GM19239 (cell line): ENCODE data around the gene IGF2.

ENCODE experiments used
- DNase-seq: peaks from one replicate; pipeline ENCODE4 v3.0.0; 2011; ENCODE audit warnings: low spot score; ENCODE audit not compliant: insufficient read length
- FAIRE-seq: peaks from 2 replicates; lab custom pipeline; 2011; peaks lifted over from hg19 to GRCh38; lab: Jason Lieb, UNC

The IGF2 gene

DNA sequence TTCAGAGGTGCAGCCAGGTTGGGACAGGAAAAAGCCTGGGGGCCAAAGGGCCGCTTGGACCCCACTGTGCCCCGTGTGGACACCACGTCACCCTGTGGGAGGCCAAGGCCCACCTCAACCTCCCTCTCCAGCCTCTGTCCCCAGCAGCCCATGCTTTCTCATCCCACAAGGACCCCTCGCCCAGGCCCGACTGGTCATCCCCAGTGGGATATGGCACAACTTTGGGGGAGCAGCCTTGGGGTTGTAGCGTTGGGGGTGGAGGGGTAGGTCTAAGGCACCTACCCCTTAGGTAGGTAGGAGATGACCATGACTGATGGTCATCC is 44.0 kb downstream of the IGF2 start:
- no peak for FAIRE-seq
- no peak for DNase-seq

GRCh38 chr11:2094354-2095197 is 44.6 kb downstream of the IGF2 start:
- DNase-seq (no peak), FAIRE-seq (no peak)

- DNase-seq (no peak), FAIRE-seq (no peak)
Observed at GRCh38 chr11:2093575-2094353, 45.4 kb downstream of the IGF2 start.

GRCh38 chr11:2092956-2093412 is 46.2 kb downstream of the IGF2 start:
- DNase-seq = no peak
- no peak for FAIRE-seq

DNA sequence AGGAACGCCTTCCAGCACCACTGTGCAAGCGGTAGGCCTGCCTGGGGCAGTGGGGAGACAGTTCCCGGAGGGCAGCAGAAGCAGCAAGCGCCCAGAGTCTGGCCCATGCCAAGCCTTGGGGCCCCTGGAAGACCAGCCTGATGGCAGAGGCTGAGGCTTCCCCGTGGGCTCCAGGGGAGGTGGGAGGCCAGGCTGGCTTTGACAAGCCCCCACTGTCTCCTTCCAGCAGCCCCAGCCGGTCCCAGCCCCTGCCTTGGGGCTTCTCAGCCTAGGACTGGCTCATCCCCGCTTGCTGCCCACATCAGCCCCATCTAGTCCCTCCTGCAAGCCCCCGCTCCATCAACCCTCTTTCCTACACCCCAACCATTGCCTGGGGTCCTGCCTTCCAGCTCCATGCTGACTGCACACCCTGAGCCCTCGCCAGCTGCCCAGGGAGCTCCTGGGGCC is 46.7 kb downstream of the IGF2 start:
- FAIRE-seq = no peak
- DNase-seq = no peak

- DNase-seq (no peak), FAIRE-seq (no peak)
Observed at GRCh38 chr11:2091786-2092463, 47.3 kb downstream of the IGF2 start.

DNA sequence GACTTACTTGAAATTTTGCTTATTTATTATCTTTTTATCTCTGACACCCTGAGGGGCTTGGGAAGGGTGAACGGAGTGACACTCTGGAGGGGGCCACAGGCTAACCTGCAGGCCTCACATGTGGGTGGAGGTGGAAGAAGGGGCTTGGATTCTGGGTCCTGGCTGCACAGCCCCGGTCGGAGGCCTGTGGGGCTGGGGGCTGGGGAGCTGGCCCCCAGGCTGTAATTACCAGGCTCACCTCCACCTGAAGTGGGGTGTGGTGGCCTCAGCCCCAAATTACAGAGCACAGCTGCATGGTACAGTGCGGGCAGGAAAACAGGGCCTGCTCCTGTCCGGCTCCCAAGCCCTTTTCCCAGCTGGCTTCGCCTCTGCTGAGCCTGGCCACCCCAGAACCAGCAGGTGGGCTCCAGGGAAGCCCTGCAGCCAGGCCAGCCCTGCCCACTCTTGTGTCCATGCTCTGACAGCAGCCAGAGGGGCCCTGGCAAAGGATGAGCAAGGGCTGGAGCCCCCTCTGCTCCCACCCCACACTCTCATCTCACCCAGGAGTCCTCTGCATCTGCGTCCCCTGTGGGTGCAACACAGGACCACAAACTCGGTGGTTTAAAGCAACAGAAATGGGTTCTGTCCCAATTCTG is 48.0 kb downstream of the IGF2 start:
- DNase-seq (no peak), FAIRE-seq (no peak)

GRCh38 chr11:2090172-2091111 is 48.7 kb downstream of the IGF2 start:
- no peak for FAIRE-seq
- no peak for DNase-seq

DNA sequence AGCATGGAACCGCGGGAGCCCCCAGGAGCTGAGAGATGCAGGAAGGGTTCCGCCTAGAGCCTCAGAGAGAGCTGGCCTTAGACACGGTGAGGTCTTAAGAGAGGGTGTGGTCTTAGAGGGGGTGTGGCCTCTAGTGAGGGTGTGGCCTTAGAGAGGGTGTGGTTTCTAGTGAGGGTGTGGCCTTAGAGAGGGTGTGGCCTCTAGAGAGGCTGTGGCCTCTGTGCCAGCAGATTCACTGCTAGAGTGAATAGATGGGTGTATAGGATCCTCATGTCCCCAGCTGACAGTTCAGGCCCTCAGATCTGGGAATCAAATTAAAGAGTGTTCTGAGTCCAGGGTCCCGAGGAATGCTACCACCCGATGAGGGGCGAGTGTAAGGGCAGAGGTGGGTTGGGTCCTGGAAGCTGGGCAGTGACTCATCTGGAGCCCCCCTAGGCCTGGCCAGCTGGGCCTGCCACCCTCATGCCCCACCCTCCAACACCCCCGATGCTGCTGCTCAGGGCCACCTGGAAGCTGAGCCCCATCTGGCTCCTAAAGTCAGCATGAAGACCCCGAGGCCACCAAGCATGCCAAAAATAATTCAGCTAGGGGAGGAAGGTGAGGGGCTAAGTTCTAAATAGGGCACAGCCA is 49.5 kb downstream of the IGF2 start:
- FAIRE-seq = no peak
- peak; percentile 50 for DNase-seq

GRCh38 chr11:2088746-2089535 is 50.2 kb downstream of the IGF2 start:
- no peak for DNase-seq
- no peak for FAIRE-seq

DNA sequence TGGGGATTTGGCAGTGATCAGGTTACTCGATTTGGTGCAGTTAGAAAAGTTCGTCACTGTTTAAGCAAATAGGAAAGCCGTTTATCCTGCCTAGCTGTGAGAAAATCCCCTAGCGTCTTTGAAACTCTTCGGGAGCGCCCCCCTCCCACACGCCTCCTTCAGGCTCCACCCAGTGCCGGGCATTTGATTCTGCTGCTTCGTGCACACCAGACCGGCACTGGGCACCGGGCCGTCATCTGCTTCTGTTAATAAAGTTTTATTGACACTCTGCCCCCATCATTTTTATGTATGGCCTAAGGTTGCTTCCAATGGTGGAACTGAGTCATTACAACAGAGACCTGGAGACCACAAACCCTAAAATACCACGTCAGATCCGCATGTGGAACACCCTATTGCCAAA is 50.9 kb downstream of the IGF2 start:
- DNase-seq = no peak
- FAIRE-seq = no peak

DNA sequence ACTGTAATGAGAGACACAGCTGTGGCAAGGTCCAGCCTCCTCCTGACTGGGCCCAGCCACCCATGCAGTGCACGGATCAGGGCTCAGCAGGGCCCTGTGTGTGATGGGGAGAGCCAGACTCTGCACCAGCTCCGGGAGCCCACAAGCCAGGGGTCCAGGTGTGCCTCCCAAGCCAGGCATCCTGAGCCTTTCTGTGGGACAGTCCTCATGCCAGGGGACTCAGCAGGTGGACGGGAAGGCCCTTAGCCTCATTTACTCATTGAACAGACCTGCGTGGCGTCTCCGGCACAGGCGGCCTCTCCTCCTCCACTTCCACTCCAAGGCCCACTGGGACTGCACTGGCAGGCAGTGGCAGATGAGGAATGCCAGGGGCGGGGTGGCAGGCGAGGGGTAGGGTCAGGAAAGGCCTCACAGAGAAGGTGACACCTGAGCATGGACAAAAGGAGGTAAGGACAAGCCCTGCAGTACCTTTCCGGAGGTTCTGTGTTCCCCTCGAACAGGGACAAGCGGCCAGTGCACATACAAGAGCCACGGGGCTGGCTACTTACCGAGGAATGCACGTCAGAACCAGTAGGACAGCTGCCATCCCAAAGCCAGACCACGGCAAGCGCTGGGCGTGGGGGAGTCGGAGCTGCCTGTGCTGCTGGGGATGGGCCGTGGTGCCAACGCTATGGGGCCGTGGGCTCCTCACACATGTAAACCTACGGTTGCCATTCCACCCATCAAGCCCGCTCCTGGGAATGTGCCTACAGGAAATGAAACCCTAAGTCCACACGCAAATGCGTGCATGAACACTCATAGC is 52.7 kb downstream of the IGF2 start:
- DNase-seq (no peak), FAIRE-seq (no peak)

GRCh38 chr11:2085251-2086066 is 53.7 kb downstream of the IGF2 start:
- DNase-seq (no peak), FAIRE-seq (no peak)

DNA sequence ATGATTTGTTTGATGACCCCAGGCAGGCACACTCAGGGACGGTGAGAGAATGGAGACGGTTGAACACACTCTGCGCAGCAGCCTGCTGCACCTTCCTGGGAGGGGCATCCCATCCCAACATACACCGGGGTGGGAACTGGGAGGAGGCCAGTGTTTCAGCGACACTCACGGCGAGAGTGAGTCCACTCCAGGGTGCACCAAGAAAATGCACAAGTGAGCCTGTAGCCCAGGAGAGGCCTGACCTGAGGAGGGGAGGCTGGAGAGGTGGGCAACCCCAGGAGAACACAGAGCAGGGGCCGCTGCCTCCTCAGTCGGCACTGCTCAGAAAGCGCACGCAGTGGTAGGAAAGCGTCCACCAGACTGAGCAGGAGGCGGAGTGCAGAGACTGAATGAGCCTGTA is 54.5 kb downstream of the IGF2 start:
- no peak for FAIRE-seq

More for the DNA sequence above, 54.5 kb downstream of the IGF2 start:
- no peak for DNase-seq
